CD14-positive monocyte (primary cell): Measurements from ENCODE around the gene SMTNL2. TPM values are rescaled to one million over a fixed set of nuclear protein-coding genes. Genes with fewer than 3 reads are reported as not detected.

Experiments
- DNase-seq, 3 donors: peaks; one replicate each; pipeline ENCODE4 v3.0.0-alpha.2; 2011 to 2022
- H2AFZ ChIP-seq: 2 replicates; pipeline ENCODE4 v1.6.0; 2012; ENCODE audit warnings: mild to moderate bottlenecking, low read depth, low read length, inconsistent platforms; ENCODE audit not compliant: insufficient read depth, poor library complexity, severe bottlenecking
- H3K27ac ChIP-seq, 2 donors: 1 replicate in 1 of 2; 2 replicates in 1 of 2; pipeline ENCODE4 v1.5.1; 2012 to 2013; ENCODE audit warnings: low read length in 2 of 2, control low read depth in 1 of 2, inconsistent platforms in 1 of 2, low read depth in 1 of 2, mild to moderate bottlenecking in 1 of 2
- H3K27me3 ChIP-seq, 2 donors: one replicate each; pipeline versions ENCODE4 v1.6.0 to v1.6.1; 2011 to 2013; ENCODE audit warnings: low read length in 2 of 2; ENCODE audit not compliant: control insufficient read depth in 2 of 2, insufficient read depth in 2 of 2
- H3K36me3 ChIP-seq, 2 donors: replicated peaks in 1 of 2; 1 replicate in 1 of 2; 2 replicates in 1 of 2; pipeline versions ENCODE4 v1.5.1 to v1.6.1; 2012 to 2013; ENCODE audit warnings: low read length in 2 of 2, control low read depth in 1 of 2, inconsistent platforms in 1 of 2, mild to moderate bottlenecking in 1 of 2; ENCODE audit not compliant: insufficient read depth in 2 of 2, control insufficient read depth in 1 of 2
- H3K4me1 ChIP-seq, 2 donors: 1 replicate in 1 of 2; 2 replicates in 1 of 2; pipeline versions ENCODE4 v1.5.1 to v1.6.1; 2012 to 2013; ENCODE audit warnings: low read length in 2 of 2, control low read depth in 1 of 2, inconsistent platforms in 1 of 2, mild to moderate bottlenecking in 1 of 2, moderate library complexity in 1 of 2; ENCODE audit not compliant: insufficient read depth in 2 of 2, control insufficient read depth in 1 of 2
- H3K4me2 ChIP-seq: replicated peaks from 2 replicates; pipeline ENCODE3; 2012; ENCODE audit warnings: low read length, moderate library complexity, mild to moderate bottlenecking; ENCODE audit not compliant: poor library complexity, severe bottlenecking; ENCODE audit errors: extremely low read depth
- H3K4me3 ChIP-seq, 3 experiments: fragments of 200-600 bp in 1 of 3; sonication (generic) in 1 of 3; replicated peaks in 1 of 3; 1 replicate in 2 of 3; 2 replicates in 1 of 3; pipeline ENCODE4 v1.5.1; 2011 to 2013; ENCODE audit warnings: low read length in 3 of 3, mild to moderate bottlenecking in 3 of 3, control low read depth in 2 of 3, low read depth in 2 of 3, inconsistent platforms in 1 of 3, moderate library complexity in 1 of 3
- H3K79me2 ChIP-seq: 2 replicates; pipeline ENCODE4 v1.6.0; 2012; ENCODE audit warnings: mild to moderate bottlenecking, control low read depth, inconsistent platforms, low read length, moderate library complexity; ENCODE audit not compliant: insufficient read depth
- H3K9ac ChIP-seq: 2 replicates; pipeline ENCODE4 v1.6.0; 2017; ENCODE audit warnings: low read length, mild to moderate bottlenecking; ENCODE audit not compliant: insufficient read depth, poor library complexity, severe bottlenecking
- H3K9me3 ChIP-seq, 2 donors: replicated peaks in 1 of 2; 1 replicate in 1 of 2; 2 replicates in 1 of 2; pipeline versions ENCODE4 v1.5.1 to v1.6.1; 2012 to 2013; ENCODE audit warnings: low read length in 2 of 2, control low read depth in 1 of 2; ENCODE audit not compliant: control insufficient read depth in 1 of 2, insufficient read depth in 1 of 2
- H4K20me1 ChIP-seq: 2 replicates; pipeline ENCODE4 v1.6.0; 2012; ENCODE audit warnings: mild to moderate bottlenecking, low read length, control low read depth, moderate library complexity; ENCODE audit not compliant: insufficient read depth
- H3K27ac Mint-ChIP-seq, 7 donors: one replicate each; pipeline ENCODE4 v1.8.0; 2020; ENCODE audit warnings: mild to moderate bottlenecking in 7 of 7, mixed read lengths in 7 of 7, moderate library complexity in 6 of 7, inconsistent platforms in 2 of 7
- H3K27me3 Mint-ChIP-seq, 3 donors: one replicate each; pipeline ENCODE4 v1.8.0; 2021 to 2022; ENCODE audit warnings: low read depth in 3 of 3, mild to moderate bottlenecking in 3 of 3, mixed read lengths in 3 of 3, moderate library complexity in 3 of 3, inconsistent platforms in 1 of 3
- H3K36me3 Mint-ChIP-seq, 2 donors: one replicate each; pipeline ENCODE4 v1.8.0; 2020; ENCODE audit warnings: mixed read lengths in 2 of 2, inconsistent platforms in 1 of 2, mild to moderate bottlenecking in 1 of 2
- H3K4me1 Mint-ChIP-seq: one replicate; pipeline ENCODE4 v1.8.0; 2020; ENCODE audit warnings: mild to moderate bottlenecking, mixed read lengths
- H3K4me3 Mint-ChIP-seq, 2 donors: one replicate each; pipeline ENCODE4 v1.8.0; 2020; ENCODE audit warnings: mild to moderate bottlenecking in 2 of 2, mixed read lengths in 2 of 2, moderate library complexity in 1 of 2
- H3K9me3 Mint-ChIP-seq, 7 donors: one replicate each; pipeline ENCODE4 v1.8.0; 2020 to 2022; ENCODE audit warnings: mixed read lengths in 7 of 7, mild to moderate bottlenecking in 6 of 7, moderate library complexity in 6 of 7, inconsistent platforms in 2 of 7
- CTCF ChIP-seq: fragments of 200-600 bp; IDR thresholded peaks from one replicate; pipeline ENCODE4 v1.8.0; 2022; ENCODE audit warnings: antibody characterized with exemption, mild to moderate bottlenecking
- WGBS: methylation state at CpG from one replicate; pipeline ENCODE4 v1.1.5; 2013; ENCODE audit warnings: missing lambda C conversion rate; ENCODE audit not compliant: insufficient coverage; 5-methylcytosine and 5-hydroxymethylcytosine counted together
- intact Hi-C, 2 donors: fragments of 100-400 bp; cut with micrococcal nuclease; formaldehyde crosslinking; loops; one replicate each; pipeline versions ENCODE4 v1.15.0 to v1.15.1; 2023
- polyA plus RNA-seq, 3 donors: library from polyadenylated mRNA; depleted of rRNA in 1 of 3; unstranded in 2 of 3; stranded (reverse) in 1 of 3; fragments of 300-500 nt in 2 of 3; fragments of >200 nt in 1 of 3; fragmentation: Illumina TruSeq in 2 of 3; gene quantifications; 1 replicate in 2 of 3; 2 replicates in 1 of 3; pipeline ENCODE4 v1.2.3, GENCODE V29; 2012 to 2021

Gene SMTNL2
- polyA plus RNA-seq, 3 donors = 0.08 TPM; not detected in 2

- H3K36me3 ChIP-seq = no peaks in the 10 kb centered on the region
- H3K27me3 ChIP-seq = peaks cover 19 to 51% of the 10 kb centered on the region in 2 donors
- no peak overlapping the region for H3K4me3 ChIP-seq
- peaks cover 0 to 10% of the 10 kb centered on the region in 2 donors for H3K9me3 ChIP-seq
- DNase-seq = no peak
- WGBS = 38% methylated on average over 40 of the region's 57 CpGs
- no peak overlapping the region for H3K27ac ChIP-seq
- intact Hi-C loops = no loop called here
- no peaks in the 10 kb centered on the region for H4K20me1 ChIP-seq
- peak overlapping the region; percentile 51 for H3K4me2 ChIP-seq
- Mint-ChIP-seq H3K36me3 (peaks cover 0 to 1% of the 10 kb centered on the region in 2 donors), H3K9me3 (peaks cover 0 to 7% (median 3%) of the 10 kb centered on the region in 7 donors), H3K27ac (no peak overlapping the region), H3K27me3 (peaks cover 42 to 72% (median 57%) of the 10 kb centered on the region in 3 donors), H3K4me3 (peak overlapping the region in 1 of 2 donors; percentile 83), H3K4me1 (peaks cover 3% of the 10 kb centered on the region)
- no peak for TF ChIP-seq CTCF
- H3K79me2 ChIP-seq = no peaks in the 10 kb centered on the region
- H3K9ac ChIP-seq = no peak overlapping the region
- no peak overlapping the region for H2AFZ ChIP-seq
- H3K4me1 ChIP-seq = peaks cover 5 to 10% of the 10 kb centered on the region in 2 donors
These were observed 748 bp downstream of the SMTNL2 start for GRCh38 chr17:4584917-4585637.

GRCh38 chr17:4585638-4585994 is 1.3 kb downstream of the SMTNL2 start:
- H3K4me1 ChIP-seq = peaks cover 5 to 10% of the 10 kb centered on the region in 2 donors
- no peak overlapping the region for H3K9ac ChIP-seq
- no peak overlapping the region for H3K27ac ChIP-seq
- no peaks in the 10 kb centered on the region for H4K20me1 ChIP-seq
- no CpG with 5 or more reads among the region's 7 CpGs for WGBS
- Mint-ChIP-seq H3K4me1 (peaks cover 3% of the 10 kb centered on the region), H3K27ac (no peak overlapping the region), H3K27me3 (peaks cover 44 to 71% (median 56%) of the 10 kb centered on the region in 3 donors), H3K9me3 (peaks cover 0 to 7% (median 3%) of the 10 kb centered on the region in 7 donors), H3K4me3 (peak overlapping the region in 1 of 2 donors; percentile 83), H3K36me3 (peaks cover 0 to 1% of the 10 kb centered on the region in 2 donors)
- H3K27me3 ChIP-seq = peaks cover 19 to 51% of the 10 kb centered on the region in 2 donors
- intact Hi-C loops = no loop called here
- TF ChIP-seq CTCF = no peak
- H3K4me3 ChIP-seq = no peak overlapping the region
- H3K36me3 ChIP-seq = no peaks in the 10 kb centered on the region
- no peaks in the 10 kb centered on the region for H3K79me2 ChIP-seq
- DNase-seq = no peak
- peaks cover 0 to 10% of the 10 kb centered on the region in 2 donors for H3K9me3 ChIP-seq
- no peak overlapping the region for H3K4me2 ChIP-seq
- H2AFZ ChIP-seq = no peak overlapping the region
